Adrenal gland (tissue), 5 donors: ENCODE measurements around the gene STX8.

ENCODE experiments used
- CTCF ChIP-seq, 6 experiments: fragments of 450-650 bp in 4 of 6; fragments of 200-600 bp in 2 of 6; sonication (generic) in 1 of 6; IDR thresholded peaks; 1 replicate in 5 of 6; 2 replicates in 1 of 6; pipeline versions ENCODE4 v1.5.1 to v1.8.0; 2016 to 2021; ENCODE audit warnings: antibody characterized with exemption in 6 of 6, mild to moderate bottlenecking in 2 of 6, moderate library complexity in 1 of 6
- POLR2A ChIP-seq, 2 donors: fragments of 450-650 bp; IDR thresholded peaks; one replicate each; pipeline ENCODE4 v1.6.1; 2017; ENCODE audit warnings: antibody characterized with exemption in 2 of 2, mild to moderate bottlenecking in 2 of 2, moderate library complexity in 1 of 2
- donor health status: DM: no; HTN: no; CAD: no.

GRCh38 chr17:9279893-9280292 is 295.7 kb downstream of the STX8 start:
- TF ChIP-seq CTCF (IDR thresholded peaks at IDR 0.05) (no peak), POLR2A (IDR thresholded peaks at IDR 0.05) (no peak)
